Activated gamma-delta T cell (primary cell): ENCODE data around the gene TBL1X.

ENCODE experiments used
- DNase-seq: peaks from one replicate; lab custom pipeline; 2025; lab: John Stamatoyannopoulos, UW

TBL1X gene

GRCh38 chrX:9668537-9668936, 203.7 kb downstream of the TBL1X start:
- no peak for DNase-seq

GRCh38 chrX:9670136-9670814, 205.4 kb downstream of the TBL1X start:
- DNase-seq: no peak

GRCh38 chrX:9671998-9672397, 207.1 kb downstream of the TBL1X start:
- no peak for DNase-seq

GRCh38 chrX:9676306-9676705, 211.4 kb downstream of the TBL1X start:
- DNase-seq: no peak

- no peak for DNase-seq
These were observed 211.9 kb downstream of the TBL1X start for GRCh38 chrX:9676738-9677097.

- no peak for DNase-seq
These were observed 212.4 kb downstream of the TBL1X start for GRCh38 chrX:9677098-9677739.

GRCh38 chrX:9678215-9678965, 213.5 kb downstream of the TBL1X start:
- DNase-seq: no peak

GRCh38 chrX:9681011-9681410, 216.2 kb downstream of the TBL1X start:
- DNase-seq: no peak

GRCh38 chrX:9681422-9681821, 216.6 kb downstream of the TBL1X start:
- no peak for DNase-seq

- no peak for DNase-seq
These were observed 217.6 kb downstream of the TBL1X start for GRCh38 chrX:9682456-9682855.

GRCh38 chrX:9682861-9683260, 218.0 kb downstream of the TBL1X start:
- no peak for DNase-seq

GRCh38 chrX:9683350-9683749, 218.5 kb downstream of the TBL1X start:
- no peak for DNase-seq

- DNase-seq: no peak
These were observed 223.0 kb downstream of the TBL1X start for GRCh38 chrX:9687899-9688298.

- DNase-seq: no peak
These were observed 224.0 kb downstream of the TBL1X start for GRCh38 chrX:9688833-9689232.

GRCh38 chrX:9690046-9690445, 225.2 kb downstream of the TBL1X start:
- DNase-seq: no peak

GRCh38 chrX:9693307-9694001, 228.6 kb downstream of the TBL1X start:
- no peak for DNase-seq

- no peak for DNase-seq
These were observed 233.7 kb downstream of the TBL1X start for GRCh38 chrX:9698576-9698975.

GRCh38 chrX:9700555-9700954, 235.7 kb downstream of the TBL1X start:
- no peak for DNase-seq

- no peak for DNase-seq
These were observed 236.9 kb downstream of the TBL1X start for GRCh38 chrX:9701790-9702189.

GRCh38 chrX:9703406-9703805, 238.5 kb downstream of the TBL1X start:
- no peak for DNase-seq

GRCh38 chrX:9704876-9705465, 240.1 kb downstream of the TBL1X start:
- no peak for DNase-seq

GRCh38 chrX:9706421-9706820, 241.6 kb downstream of the TBL1X start:
- DNase-seq: no peak
